H9 (cell line): ENCODE results near the gene CCDC85A. TPM values are rescaled to one million over a fixed set of nuclear protein-coding genes. Genes with fewer than 3 reads are reported as not detected.

Experiments
- DNase-seq: peaks from one replicate; pipeline ENCODE4 v3.0.0-alpha.2; 2017
- H2AFZ ChIP-seq: one replicate; pipeline ENCODE4 v1.6.1; 2013; ENCODE audit warnings: mild to moderate bottlenecking, low read length, control low read depth, moderate library complexity
- H2AK5ac ChIP-seq: 2 replicates; pipeline ENCODE4 v1.6.1; 2013; ENCODE audit warnings: low read length, control low read depth, mixed read lengths; ENCODE audit not compliant: insufficient read length
- H2BK120ac ChIP-seq: one replicate; pipeline ENCODE4 v1.6.1; 2013; ENCODE audit warnings: low read depth, mild to moderate bottlenecking, low read length, control low read depth, inconsistent platforms; ENCODE audit not compliant: poor library complexity, severe bottlenecking
- H2BK12ac ChIP-seq: 2 replicates; pipeline ENCODE4 v1.6.1; 2013; ENCODE audit warnings: low read length, control low read depth, mixed read lengths, low read depth; ENCODE audit not compliant: insufficient read length
- H2BK15ac ChIP-seq: 2 replicates; pipeline ENCODE4 v1.6.1; 2013; ENCODE audit warnings: low read depth, low read length, control low read depth
- H2BK20ac ChIP-seq: one replicate; pipeline ENCODE4 v1.6.1; 2013; ENCODE audit warnings: low read depth, mild to moderate bottlenecking, low read length, control low read depth, inconsistent platforms; ENCODE audit not compliant: poor library complexity, severe bottlenecking
- H2BK5ac ChIP-seq: 2 replicates; pipeline ENCODE4 v1.6.1; 2013; ENCODE audit warnings: low read length, control low read depth, mixed read lengths; ENCODE audit not compliant: insufficient read length
- H3K14ac ChIP-seq: 2 replicates; pipeline ENCODE4 v1.6.1; 2013; ENCODE audit warnings: low read length, control low read depth; ENCODE audit not compliant: insufficient read depth
- H3K18ac ChIP-seq: 2 replicates; pipeline ENCODE4 v1.6.1; 2013; ENCODE audit warnings: low read depth, mild to moderate bottlenecking, mixed read lengths, low read length, control low read depth; ENCODE audit not compliant: insufficient read length
- H3K23ac ChIP-seq: 2 replicates; pipeline ENCODE4 v1.6.1; 2013; ENCODE audit warnings: low read length, control low read depth, mixed read lengths, low read depth; ENCODE audit not compliant: insufficient read length
- H3K23me2 ChIP-seq: 2 replicates; pipeline ENCODE4 v1.6.1; 2013; ENCODE audit warnings: low read depth, mild to moderate bottlenecking, mixed read lengths, low read length, control low read depth; ENCODE audit not compliant: insufficient read length, poor library complexity, severe bottlenecking
- H3K27ac ChIP-seq: 2 replicates; pipeline ENCODE4 v1.5.1; 2013; ENCODE audit warnings: low read length, control low read depth, mixed read lengths, low read depth; ENCODE audit not compliant: insufficient read length
- H3K27me3 ChIP-seq: 2 replicates; pipeline ENCODE4 v1.6.1; 2013; ENCODE audit warnings: low read length, control low read depth, inconsistent platforms; ENCODE audit not compliant: insufficient read depth
- H3K4ac ChIP-seq: 2 replicates; pipeline ENCODE4 v1.6.1; 2013; ENCODE audit warnings: low read depth, mild to moderate bottlenecking, control low read depth, inconsistent platforms, low read length, moderate library complexity
- H3K4me1 ChIP-seq: 2 replicates; pipeline ENCODE4 v1.6.1; 2013; ENCODE audit warnings: low read length, control low read depth, inconsistent platforms; ENCODE audit not compliant: insufficient read depth
- H3K4me2 ChIP-seq: 2 replicates; pipeline ENCODE4 v1.6.1; 2013; ENCODE audit warnings: low read length, control low read depth, mixed read lengths; ENCODE audit not compliant: insufficient read length, insufficient read depth
- H3K56ac ChIP-seq: 2 replicates; pipeline ENCODE4 v1.6.1; 2013; ENCODE audit warnings: low read depth, mild to moderate bottlenecking, mixed read lengths, low read length, control low read depth; ENCODE audit not compliant: insufficient read length
- H3K79me1 ChIP-seq: 2 replicates; pipeline ENCODE4 v1.6.1; 2013; ENCODE audit warnings: low read depth, mild to moderate bottlenecking, moderate library complexity, low read length, control low read depth, inconsistent platforms; ENCODE audit not compliant: insufficient read depth, poor library complexity, severe bottlenecking
- H3K79me2 ChIP-seq: 2 replicates; pipeline ENCODE4 v1.6.1; 2013; ENCODE audit warnings: low read length, control low read depth, inconsistent platforms; ENCODE audit not compliant: insufficient read depth
- H3K9ac ChIP-seq: 2 replicates; pipeline ENCODE4 v1.6.1; 2013; ENCODE audit warnings: low read length, control low read depth, mixed read lengths; ENCODE audit not compliant: insufficient read length; ENCODE audit errors: extremely low read depth
- H3K9me3 ChIP-seq: one replicate; pipeline ENCODE4 v1.6.1; 2013; ENCODE audit warnings: low read depth, low read length, inconsistent platforms; ENCODE audit not compliant: control insufficient read depth
- H3T11ph ChIP-seq: one replicate; pipeline ENCODE4 v1.6.1; 2013; ENCODE audit warnings: mild to moderate bottlenecking, low read length, control low read depth, inconsistent platforms
- H4K20me1 ChIP-seq: one replicate; pipeline ENCODE4 v1.6.1; 2013; ENCODE audit not compliant: control insufficient read depth, insufficient read length, insufficient read depth
- H4K5ac ChIP-seq: 2 replicates; pipeline ENCODE4 v1.6.1; 2013; ENCODE audit warnings: low read depth, mild to moderate bottlenecking, mixed read lengths, low read length, control low read depth; ENCODE audit not compliant: insufficient read length
- H4K8ac ChIP-seq: replicated peaks from 2 replicates; pipeline ENCODE4 v1.6.1; 2013; ENCODE audit warnings: low read length, control low read depth, mixed read lengths, low read depth; ENCODE audit not compliant: insufficient read length
- H4K91ac ChIP-seq: 2 replicates; pipeline ENCODE4 v1.6.1; 2013; ENCODE audit warnings: low read depth, mild to moderate bottlenecking, moderate library complexity, mixed read lengths, low read length, control low read depth; ENCODE audit not compliant: insufficient read length
- H3K27ac Mint-ChIP-seq, 3 experiments: 2 replicates in 2 of 3; 3 replicates in 1 of 3; pipeline ENCODE4 v1.8.0; 2020 to 2021; ENCODE audit warnings: mixed read lengths in 3 of 3, mild to moderate bottlenecking in 1 of 3, moderate library complexity in 1 of 3
- H3K27me3 Mint-ChIP-seq: 2 replicates; pipeline ENCODE4 v1.8.0; 2021; ENCODE audit warnings: low read depth, mild to moderate bottlenecking, moderate library complexity, mixed read lengths
- H3K36me3 Mint-ChIP-seq, 3 experiments: 2 replicates in 2 of 3; 3 replicates in 1 of 3; pipeline ENCODE4 v1.8.0; 2020 to 2021; ENCODE audit warnings: low read depth in 3 of 3, mixed read lengths in 3 of 3; ENCODE audit not compliant: insufficient read depth in 1 of 3
- H3K4me1 Mint-ChIP-seq, 2 experiments: 2 replicates each; pipeline ENCODE4 v1.8.0; 2020; ENCODE audit warnings: mixed read lengths in 2 of 2
- H3K4me3 Mint-ChIP-seq, 2 experiments: 2 replicates in 1 of 2; 3 replicates in 1 of 2; pipeline ENCODE4 v1.8.0; 2020 to 2021; ENCODE audit warnings: mild to moderate bottlenecking in 2 of 2, mixed read lengths in 2 of 2, moderate library complexity in 1 of 2
- H3K9me3 Mint-ChIP-seq, 2 experiments: 2 replicates in 1 of 2; 3 replicates in 1 of 2; pipeline ENCODE4 v1.8.0; 2020; ENCODE audit warnings: mild to moderate bottlenecking in 2 of 2, mixed read lengths in 2 of 2, moderate library complexity in 1 of 2
- WGBS: extraction: QIAGEN DNeasy Blood & Tissue Kit; methylation state at CpG from one replicate; pipeline ENCODE4 v1.1.7; 2013; ENCODE audit warnings: missing lambda C conversion rate, low lambda C conversion rate, mixed read lengths; ENCODE audit not compliant: insufficient read length; ENCODE audit errors: extremely low coverage; 5-methylcytosine and 5-hydroxymethylcytosine counted together
- total RNA-seq: library from RNA; stranded (reverse); gene quantifications from 2 replicates; pipeline ENCODE4 v1.2.1, GENCODE V29; 2021
- TF ChIP-seq, protein P1 (sequence below): fragments of 200-600 bp; sonication (generic); conservative IDR thresholded peaks from 3 replicates; pipeline ENCODE4 v1.8.0; 2021; ENCODE audit warnings: antibody characterized with exemption, mild to moderate bottlenecking

Gene CCDC85A
- total RNA-seq, 1 experiment from 2014 or later, result 0.17 TPM

DNA sequence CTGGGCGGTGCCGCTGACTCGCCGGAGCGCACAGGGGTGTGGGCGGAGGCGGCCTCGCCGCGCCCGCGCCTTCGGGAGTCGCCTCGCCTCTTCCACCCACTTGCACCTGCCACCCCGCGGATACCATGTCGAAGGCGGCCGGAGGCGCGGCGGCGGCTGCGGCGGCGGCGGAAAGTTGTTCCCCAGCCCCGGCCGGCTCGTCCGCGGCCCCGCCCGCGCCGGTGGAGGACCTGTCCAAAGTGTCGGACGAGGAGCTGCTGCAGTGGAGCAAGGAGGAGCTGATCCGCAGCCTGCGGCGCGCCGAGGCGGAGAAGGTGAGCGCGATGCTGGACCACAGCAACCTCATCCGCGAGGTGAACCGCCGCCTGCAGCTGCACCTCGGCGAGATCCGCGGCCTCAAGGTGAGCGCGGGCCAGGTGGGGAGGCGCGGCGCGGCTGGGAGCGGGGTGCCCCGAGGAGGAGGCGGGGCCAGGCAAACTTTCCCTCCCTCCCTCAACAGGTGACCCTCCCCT lies 766 bp downstream of the CCDC85A start:
- no peaks in the 10 kb centered on the region for H3K9me3 ChIP-seq
- Mint-ChIP-seq H3K4me1 (peaks cover 23 to 27% of the 10 kb centered on the region in 2 experiments), H3K27me3 (peaks cover 97% of the 10 kb centered on the region), H3K36me3 (peaks cover 0 to 5% (median 0%) of the 10 kb centered on the region in 3 experiments; a peak in 3 of 7 replicates), H3K9me3 (peaks cover 0 to 3% of the 10 kb centered on the region in 2 experiments; a peak in 2 of 5 replicates), H3K27ac (no peak overlapping the region), H3K4me3 (peak overlapping the region; percentile 47 to 88)
- peaks cover 2% of the 10 kb centered on the region for H4K20me1 ChIP-seq
- H2BK120ac ChIP-seq, result no peak overlapping the region
- no peak overlapping the region for H3K27ac ChIP-seq
- H4K5ac ChIP-seq, result no peak overlapping the region
- H3K4me2 ChIP-seq, result peak overlapping the region; percentile 85
- H3K56ac ChIP-seq, result no peak overlapping the region
- no peak overlapping the region for H3K14ac ChIP-seq
- peak; percentile 41 for DNase-seq
- H3K18ac ChIP-seq, result no peak overlapping the region
- no peak overlapping the region for H3T11ph ChIP-seq
- WGBS, result no CpG with 5 or more reads among the region's 64 CpGs
- no peak overlapping the region for H4K91ac ChIP-seq
- TF ChIP-seq, protein P1, sequence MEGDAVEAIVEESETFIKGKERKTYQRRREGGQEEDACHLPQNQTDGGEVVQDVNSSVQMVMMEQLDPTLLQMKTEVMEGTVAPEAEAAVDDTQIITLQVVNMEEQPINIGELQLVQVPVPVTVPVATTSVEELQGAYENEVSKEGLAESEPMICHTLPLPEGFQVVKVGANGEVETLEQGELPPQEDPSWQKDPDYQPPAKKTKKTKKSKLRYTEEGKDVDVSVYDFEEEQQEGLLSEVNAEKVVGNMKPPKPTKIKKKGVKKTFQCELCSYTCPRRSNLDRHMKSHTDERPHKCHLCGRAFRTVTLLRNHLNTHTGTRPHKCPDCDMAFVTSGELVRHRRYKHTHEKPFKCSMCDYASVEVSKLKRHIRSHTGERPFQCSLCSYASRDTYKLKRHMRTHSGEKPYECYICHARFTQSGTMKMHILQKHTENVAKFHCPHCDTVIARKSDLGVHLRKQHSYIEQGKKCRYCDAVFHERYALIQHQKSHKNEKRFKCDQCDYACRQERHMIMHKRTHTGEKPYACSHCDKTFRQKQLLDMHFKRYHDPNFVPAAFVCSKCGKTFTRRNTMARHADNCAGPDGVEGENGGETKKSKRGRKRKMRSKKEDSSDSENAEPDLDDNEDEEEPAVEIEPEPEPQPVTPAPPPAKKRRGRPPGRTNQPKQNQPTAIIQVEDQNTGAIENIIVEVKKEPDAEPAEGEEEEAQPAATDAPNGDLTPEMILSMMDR, result no peak
- no peak overlapping the region for H3K9ac ChIP-seq
- no peak overlapping the region for H2BK15ac ChIP-seq
- no peak overlapping the region for H2BK20ac ChIP-seq
- H4K8ac ChIP-seq, result no peak overlapping the region
- H3K27me3 ChIP-seq, result peaks cover 56% of the 10 kb centered on the region
- no peaks in the 10 kb centered on the region for H3K4me1 ChIP-seq
- no peak overlapping the region for H2BK5ac ChIP-seq
- H2AFZ ChIP-seq, result no peak overlapping the region
- no peaks in the 10 kb centered on the region for H3K79me2 ChIP-seq
- no peak overlapping the region for H3K4ac ChIP-seq
- H3K79me1 ChIP-seq, result no peaks in the 10 kb centered on the region
- H3K23ac ChIP-seq, result no peak overlapping the region
- H3K23me2 ChIP-seq, result peaks cover 18% of the 10 kb centered on the region
- H2BK12ac ChIP-seq, result no peak overlapping the region
- H2AK5ac ChIP-seq, result no peak overlapping the region
